K562 (cell line): ENCODE measurements around the gene TARS3. TPM values are rescaled to one million over a fixed set of nuclear protein-coding genes. Genes with fewer than 3 reads are reported as not detected.

Experiments
- ATAC-seq: fragments of 200-7000 bp; cut with Tn5 transposase; 3 replicates; pipeline ENCODE4 v1.9.1; 2020; ENCODE audit warnings: moderate library complexity
- BruUV-seq: library from RNA; stranded (reverse); fragments of 400-500 nt; replicated peaks from 2 replicates; lab custom pipeline; 2021; lab: Mats Ljungman, UMichigan
- CTCF ChIA-PET: fragments of 300-600 bp; formaldehyde crosslinking; extraction: SDS; loops from one replicate; lab custom pipeline; 2021; ENCODE audit warnings: low intra/inter-chr PET ratio; lab: Yijun Ruan, JAX
- POLR2A ChIA-PET: fragments of 300-600, 350-650 bp; sonication (Branson Sonifier 250); formaldehyde crosslinking; extraction: SDS; loops from one replicate; lab custom pipeline; 2021; ENCODE audit warnings: antibody characterized with exemption, inconsistent platforms; lab: Yijun Ruan, JAX
- DNase-seq, 4 experiments: peaks; one replicate each; pipeline versions ENCODE4 v3.0.0 to v3.0.0-alpha.2; 2011 to 2018; ENCODE audit warnings: low spot score in 3 of 4, mixed read lengths in 3 of 4; ENCODE audit errors: extremely low read depth in 1 of 4
- FAIRE-seq: peaks from 2 replicates; lab custom pipeline; 2011; peaks lifted over from hg19 to GRCh38; lab: Jason Lieb, UNC
- H2AFZ ChIP-seq: 2 replicates; pipeline ENCODE4 v1.6.0; 2011; ENCODE audit warnings: low read depth, low read length, control low read depth, inconsistent platforms
- H3K27ac ChIP-seq: fragments of 200-600 bp; 3 replicates; pipeline ENCODE4 v1.8.0; 2011; ENCODE audit warnings: low read depth, mild to moderate bottlenecking, control low read depth, inconsistent platforms, low read length, moderate library complexity, mixed read lengths; ENCODE audit errors: extremely low read depth
- H3K27me3 ChIP-seq, 2 experiments: fragments of 300-600 bp in 1 of 2; 2 replicates in 1 of 2; 3 replicates in 1 of 2; pipeline versions ENCODE4 v1.6.0 to v1.8.0; 2011; ENCODE audit warnings: inconsistent platforms in 2 of 2, low read length in 2 of 2, mild to moderate bottlenecking in 1 of 2, mixed read lengths in 1 of 2, moderate library complexity in 1 of 2; ENCODE audit not compliant: control insufficient read depth in 2 of 2, insufficient read depth in 2 of 2
- H3K36me3 ChIP-seq: fragments of 300-600 bp; 3 replicates; pipeline ENCODE4 v1.8.0; 2011; ENCODE audit warnings: mild to moderate bottlenecking, low read length, inconsistent platforms; ENCODE audit not compliant: control insufficient read depth, insufficient read depth
- H3K4me1 ChIP-seq, 2 experiments: fragments of 200-600 bp in 1 of 2; replicated peaks in 1 of 2; 2 replicates in 1 of 2; 3 replicates in 1 of 2; pipeline versions ENCODE4 v1.5.1 to v1.8.0; 2011; ENCODE audit warnings: inconsistent platforms in 2 of 2, low read length in 2 of 2, mild to moderate bottlenecking in 1 of 2, mixed read lengths in 1 of 2, moderate library complexity in 1 of 2; ENCODE audit not compliant: control insufficient read depth in 2 of 2, insufficient read depth in 2 of 2
- H3K4me2 ChIP-seq: 2 replicates; pipeline ENCODE4 v1.6.1; 2011; ENCODE audit warnings: low read length, control low read depth, inconsistent platforms, mixed read lengths; ENCODE audit not compliant: insufficient read depth
- H3K4me3 ChIP-seq: fragments of 200-600 bp; sonication (generic), shearing (Covaris generic); 2 replicates; pipeline ENCODE4 v1.5.1; 2016; ENCODE audit warnings: control low read depth, inconsistent platforms
- H3K79me2 ChIP-seq: fragments of 200-600 bp; 3 replicates; pipeline ENCODE4 v1.8.0; 2011; ENCODE audit warnings: low read length, inconsistent platforms; ENCODE audit not compliant: control insufficient read depth, insufficient read depth
- H3K9ac ChIP-seq, 2 experiments: 2 replicates each; pipeline versions ENCODE4 v1.6.0 to v1.6.1; 2011; ENCODE audit warnings: low read depth in 2 of 2, low read length in 2 of 2, control low read depth in 1 of 2, inconsistent platforms in 1 of 2, mild to moderate bottlenecking in 1 of 2, mixed read lengths in 1 of 2; ENCODE audit not compliant: insufficient read depth in 1 of 2
- H3K9me1 ChIP-seq: one replicate; pipeline ENCODE4 v1.6.0; 2011; ENCODE audit warnings: inconsistent platforms, mild to moderate bottlenecking, low read length, moderate library complexity; ENCODE audit not compliant: control insufficient read depth, insufficient read depth
- H3K9me3 ChIP-seq: replicated peaks from 2 replicates; pipeline ENCODE4 v1.5.1; 2011; ENCODE audit warnings: low read depth, low read length, inconsistent platforms; ENCODE audit not compliant: control insufficient read depth, insufficient read depth
- H4K20me1 ChIP-seq: replicated peaks from 2 replicates; pipeline ENCODE4 v1.6.1; 2011; ENCODE audit warnings: low read length, inconsistent platforms, mixed read lengths; ENCODE audit not compliant: control insufficient read depth, insufficient read depth
- ATF1 ChIP-seq, 2 experiments: fragments of 450-650 bp in 1 of 2; IDR thresholded peaks; 2 replicates each; pipeline ENCODE4 v1.6.1; 2016; ENCODE audit warnings: missing compliant biosample characterization in 1 of 2, missing genetic modification characterization in 1 of 2
- CCNT2 ChIP-seq: IDR thresholded peaks from 2 replicates; pipeline ENCODE4 v1.6.1; 2011; ENCODE audit warnings: borderline replicate concordance, low read depth, mild to moderate bottlenecking, moderate library complexity, mixed read lengths, low read length; ENCODE audit not compliant: insufficient read length; ENCODE audit errors: extremely low read depth
- DIDO1 ChIP-seq: fragments of 450-650 bp; IDR thresholded peaks from 2 replicates; pipeline ENCODE4 v1.6.1; 2016; ENCODE audit warnings: low read depth, missing biosample characterization, missing genetic modification characterization
- GABPB2 ChIP-seq: fragments of 250-450 bp; sonication (Bioruptor Pico); conservative IDR thresholded peaks from 2 replicates; pipeline ENCODE4 v1.5.1; 2021; ENCODE audit warnings: mild to moderate bottlenecking
- GTF2F1 ChIP-seq: IDR thresholded peaks from 2 replicates; pipeline ENCODE4 v1.6.1; 2011; ENCODE audit warnings: low read depth, low read length, improper control_type of control experiment
- HNRNPK ChIP-seq: fragments of 200-400 bp; formaldehyde crosslinking; IDR thresholded peaks from one replicate; pipeline ENCODE4 v1.6.1; 2018; ENCODE audit warnings: mild to moderate bottlenecking, low read depth, low read length; ENCODE audit not compliant: poor library complexity, severe bottlenecking
- MLLT1 ChIP-seq, 2 experiments: fragments of 450-650 bp; IDR thresholded peaks; 2 replicates each; pipeline ENCODE4 v1.6.1; 2016
- MTF1 ChIP-seq: fragments of 250-450 bp; sonication (Bioruptor Pico); IDR thresholded peaks from 2 replicates; pipeline ENCODE4 v1.9.0; 2021; ENCODE audit warnings: moderate library complexity, mild to moderate bottlenecking, inconsistent platforms, borderline replicate concordance
- RAD21 ChIP-seq, 2 experiments: fragments of 250-450 bp in 1 of 2; fragments of 450-650 bp in 1 of 2; sonication (Bioruptor Pico) in 1 of 2; formaldehyde crosslinking in 1 of 2; IDR thresholded peaks in 1 of 2; conservative IDR thresholded peaks in 1 of 2; 2 replicates each; pipeline versions ENCODE4 v1.4.0 to v1.8.0; 2020 to 2022; ENCODE audit warnings: mild to moderate bottlenecking in 2 of 2, moderate library complexity in 1 of 2
- SAFB ChIP-seq: fragments of 200-400 bp; formaldehyde crosslinking; IDR thresholded peaks from 2 replicates; pipeline ENCODE4 v1.6.1; 2017; ENCODE audit warnings: low read depth, low read length, borderline replicate concordance
- SIN3B ChIP-seq: fragments of 450-650 bp; IDR thresholded peaks from 2 replicates; pipeline ENCODE4 v1.6.1; 2017; ENCODE audit warnings: low read depth, mild to moderate bottlenecking, moderate library complexity
- SMAD4 ChIP-seq: fragments of 250-450 bp; sonication (Bioruptor Pico); conservative IDR thresholded peaks from 2 replicates; pipeline ENCODE4 v1.8.0; 2021; ENCODE audit warnings: inconsistent platforms, mild to moderate bottlenecking, moderate library complexity
- ZFP1 ChIP-seq: fragments of 450-650 bp; formaldehyde crosslinking; IDR thresholded peaks from 2 replicates; pipeline ENCODE4 v1.4.0; 2020; ENCODE audit warnings: mild to moderate bottlenecking, mixed read lengths
- ZNF134 ChIP-seq: fragments of 250-450 bp; sonication (Bioruptor Pico); conservative IDR thresholded peaks from 2 replicates; pipeline ENCODE4 v1.4.0; 2020
- ZNF717 ChIP-seq: fragments of 250-450 bp; sonication (Bioruptor Pico); IDR thresholded peaks from 2 replicates; pipeline ENCODE4 v1.5.0; 2021
- WGBS: fragments of 100-300 bp; shearing (Covaris generic); methylation state at CpG from one replicate; pipeline ENCODE4 v1.1.6; 2016; ENCODE audit warnings: low coverage, mixed read lengths; ENCODE audit not compliant: insufficient coverage; ENCODE audit errors: missing lambda C conversion rate; 5-methylcytosine and 5-hydroxymethylcytosine counted together
- in situ Hi-C: fragments of 300-500 bp; cut with MboI; formaldehyde crosslinking; loops from 4 replicates; pipeline ENCODE4 v1.15.0; 2018; ENCODE audit warnings: inconsistent platforms, mixed read lengths
- intact Hi-C: fragments of 100-400 bp; cut with micrococcal nuclease; formaldehyde crosslinking; loops from 2 replicates; pipeline ENCODE4 v1.14.2; 2022
- polyA plus RNA-seq, 8 experiments: library from polyadenylated mRNA; depleted of rRNA in 4 of 8; stranded (reverse) in 5 of 8; unstranded in 3 of 8; fragments of >200 nt; fragmentation: Nextera tagmentation in 2 of 8; fragmentation: Illumina TruSeq in 1 of 8; extraction: Ambion mirVana in 2 of 8; extraction: Trizol in 1 of 8; gene quantifications; 2 replicates each; pipeline versions ENCODE4 v1.2.1 to v1.2.3, GENCODE V29; 2011 to 2014; ENCODE audit warnings: inconsistent platforms in 1 of 8, missing spikeins in 1 of 8
- total RNA-seq, 7 experiments: library from RNA; depleted of rRNA in 6 of 7; stranded (reverse); fragments of >200 nt in 6 of 7; fragmentation: Illumina TruSeq in 2 of 7; extraction: Trizol in 2 of 7; gene quantifications; 2 replicates each; pipeline versions ENCODE4 v1.2.1 to v1.2.3, GENCODE V29; 2011 to 2021; ENCODE audit warnings: low replicate concordance in 1 of 7
- TF ChIP-seq, protein P1 (sequence below): fragments of 250-450 bp; sonication (Bioruptor Pico); IDR thresholded peaks from 2 replicates; pipeline ENCODE4 v1.4.0; 2020; ENCODE audit warnings: mild to moderate bottlenecking, moderate library complexity
- TF ChIP-seq, protein P2 (sequence below): fragments of 250-450 bp; sonication (Bioruptor Pico); IDR thresholded peaks from 2 replicates; pipeline ENCODE4 v1.8.0; 2021; ENCODE audit warnings: moderate library complexity, mild to moderate bottlenecking, inconsistent platforms

The TARS3 gene
- total and polyA plus RNA-seq, 9 of the 15 experiments (the other 6 are each of a cell fraction or from before 2014, with no cell fraction given), result 2.1 to 14.7 (median 9.8) TPM

GRCh38 chr15:101698314-101698713, 26.0 kb downstream of the TARS3 start:
- intact Hi-C loops, result no loop called here
- whole genome bisulfite sequencing, result 60% methylated on average over 1 of the region's 2 CpGs
- peaks cover 0 to 5% of the 10 kb centered on the region in 2 experiments; a peak in 1 of 5 replicates for H3K4me1 ChIP-seq
- no peaks in the 10 kb centered on the region for H3K9me1 ChIP-seq
- H3K27ac ChIP-seq, result no peak overlapping the region
- peaks cover 65% of the 10 kb centered on the region for H3K36me3 ChIP-seq
- ATAC-seq (no peak), DNase-seq (no peak), FAIRE-seq (no peak)
- in situ Hi-C loops, result no loop called here
- ChIA-PET POLR2A (interaction anchor here (0.7 kb wide), 1 partner anchor 11 kb away, joined by 3 read pairs; no protein-coding TSS in a partner anchor), CTCF (no interaction called here)
- H3K4me3 ChIP-seq, result no peak overlapping the region
- H3K27me3 ChIP-seq, result no peaks in the 10 kb centered on the region
- no peak overlapping the region for H2AFZ ChIP-seq
- no peak overlapping the region for H3K4me2 ChIP-seq
- BruUV-seq, result no TSS peak
- H3K79me2 ChIP-seq, result no peaks in the 10 kb centered on the region
- H3K9ac ChIP-seq, result no peak overlapping the region
- H3K9me3 ChIP-seq, result no peaks in the 10 kb centered on the region
- no peak for TF ChIP-seq SMAD4 (CRISPR knock-in tag)
- TF ChIP-seq, protein P1, sequence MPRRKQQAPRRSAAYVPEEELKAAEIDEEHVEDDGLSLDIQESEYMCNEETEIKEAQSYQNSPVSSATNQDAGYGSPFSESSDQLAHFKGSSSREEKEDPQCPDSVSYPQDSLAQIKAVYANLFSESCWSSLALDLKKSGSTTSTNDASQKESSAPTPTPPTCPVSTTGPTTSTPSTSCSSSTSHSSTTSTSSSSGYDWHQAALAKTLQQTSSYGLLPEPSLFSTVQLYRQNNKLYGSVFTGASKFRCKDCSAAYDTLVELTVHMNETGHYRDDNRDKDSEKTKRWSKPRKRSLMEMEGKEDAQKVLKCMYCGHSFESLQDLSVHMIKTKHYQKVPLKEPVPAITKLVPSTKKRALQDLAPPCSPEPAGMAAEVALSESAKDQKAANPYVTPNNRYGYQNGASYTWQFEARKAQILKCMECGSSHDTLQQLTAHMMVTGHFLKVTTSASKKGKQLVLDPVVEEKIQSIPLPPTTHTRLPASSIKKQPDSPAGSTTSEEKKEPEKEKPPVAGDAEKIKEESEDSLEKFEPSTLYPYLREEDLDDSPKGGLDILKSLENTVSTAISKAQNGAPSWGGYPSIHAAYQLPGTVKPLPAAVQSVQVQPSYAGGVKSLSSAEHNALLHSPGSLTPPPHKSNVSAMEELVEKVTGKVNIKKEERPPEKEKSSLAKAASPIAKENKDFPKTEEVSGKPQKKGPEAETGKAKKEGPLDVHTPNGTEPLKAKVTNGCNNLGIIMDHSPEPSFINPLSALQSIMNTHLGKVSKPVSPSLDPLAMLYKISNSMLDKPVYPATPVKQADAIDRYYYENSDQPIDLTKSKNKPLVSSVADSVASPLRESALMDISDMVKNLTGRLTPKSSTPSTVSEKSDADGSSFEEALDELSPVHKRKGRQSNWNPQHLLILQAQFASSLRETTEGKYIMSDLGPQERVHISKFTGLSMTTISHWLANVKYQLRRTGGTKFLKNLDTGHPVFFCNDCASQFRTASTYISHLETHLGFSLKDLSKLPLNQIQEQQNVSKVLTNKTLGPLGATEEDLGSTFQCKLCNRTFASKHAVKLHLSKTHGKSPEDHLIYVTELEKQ, result no peak
- TF ChIP-seq, protein P2, sequence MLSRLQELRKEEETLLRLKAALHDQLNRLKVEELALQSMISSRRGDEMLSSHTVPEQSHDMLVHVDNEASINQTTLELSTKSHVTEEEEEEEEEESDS (CRISPR knock-in tag), result no peak
- TF ChIP-seq SAFB, result no peak
- no peak for TF ChIP-seq ZFP1
- no peak for TF ChIP-seq ZNF134 (CRISPR knock-in tag)
- TF ChIP-seq ATF1 (CRISPR knock-in tag; IDR thresholded peaks at IDR 0.05), result no peak
- no peak for TF ChIP-seq ATF1 (tag; IDR thresholded peaks at IDR 0.05)
- no peak for TF ChIP-seq DIDO1 (tag)
- TF ChIP-seq SIN3B, result no peak
- TF ChIP-seq GABPB2 (CRISPR knock-in tag), result no peak
- TF ChIP-seq HNRNPK, result no peak
- no peak for TF ChIP-seq MLLT1 (IDR thresholded peaks at IDR 0.05)
- TF ChIP-seq CCNT2, result no peak
- TF ChIP-seq MTF1 (CRISPR knock-in tag), result no peak
- TF ChIP-seq GTF2F1, result no peak
- no peak for TF ChIP-seq RAD21 (CRISPR knock-in tag; conservative IDR thresholded peaks at IDR 0.05 in 1 of 2, IDR thresholded peaks at IDR 0.05 in 1 of 2)
- no peak for TF ChIP-seq ZNF717 (CRISPR knock-in tag)
- TF ChIP-seq, all 486 proteins: peak for 0
- H4K20me1 ChIP-seq, result no peaks in the 10 kb centered on the region
